Activated CD4-positive, alpha-beta memory T cell treated with anti-CD3 and anti-CD28 coated beads, Interleukin-2, amount 10 ng/mL, durations not matched to agents 7 days and 5 days (primary cell): Measurements from ENCODE around the gene DIRAS1. TPM values are rescaled to one million over a fixed set of nuclear protein-coding genes. Genes with fewer than 3 reads are reported as not detected.

Experiments
- CTCF ChIA-PET: fragments of 350-600 bp; sonication (Branson Sonifier 250); formaldehyde crosslinking; loops from one replicate; lab custom pipeline; 2021; ENCODE audit warnings: antibody characterized with exemption, inconsistent platforms; lab: Charles Lee
- POLR2A ChIA-PET: fragments of 350-600 bp; sonication (Branson Sonifier 250); formaldehyde crosslinking; loops from one replicate; lab custom pipeline; 2021; ENCODE audit warnings: antibody characterized with exemption; lab: Charles Lee
- DNase-seq: peaks from one replicate; pipeline ENCODE4 v3.0.0-alpha.2; 2020
- H3K27ac Mint-ChIP-seq: one replicate; pipeline ENCODE4 v1.8.0; 2021; ENCODE audit warnings: mild to moderate bottlenecking, mixed read lengths
- H3K27me3 Mint-ChIP-seq: one replicate; pipeline ENCODE4 v1.8.0; 2021; ENCODE audit warnings: mixed read lengths
- H3K36me3 Mint-ChIP-seq: one replicate; pipeline ENCODE4 v1.8.0; 2021; ENCODE audit warnings: low read depth, mixed read lengths
- H3K4me1 Mint-ChIP-seq: one replicate; pipeline ENCODE4 v1.8.0; 2021; ENCODE audit warnings: mixed read lengths
- H3K4me3 Mint-ChIP-seq: one replicate; pipeline ENCODE4 v1.8.0; 2021; ENCODE audit warnings: mild to moderate bottlenecking, mixed read lengths
- H3K9me3 Mint-ChIP-seq: one replicate; pipeline ENCODE4 v1.8.0; 2021; ENCODE audit warnings: mixed read lengths
- total RNA-seq, 2 experiments: library from RNA; stranded (reverse); gene quantifications; one replicate each; pipeline ENCODE4 v1.2.3, GENCODE V29; 2021

DIRAS1 gene
- total RNA-seq, 2 experiments from 2014 or later: not detected

DNA sequence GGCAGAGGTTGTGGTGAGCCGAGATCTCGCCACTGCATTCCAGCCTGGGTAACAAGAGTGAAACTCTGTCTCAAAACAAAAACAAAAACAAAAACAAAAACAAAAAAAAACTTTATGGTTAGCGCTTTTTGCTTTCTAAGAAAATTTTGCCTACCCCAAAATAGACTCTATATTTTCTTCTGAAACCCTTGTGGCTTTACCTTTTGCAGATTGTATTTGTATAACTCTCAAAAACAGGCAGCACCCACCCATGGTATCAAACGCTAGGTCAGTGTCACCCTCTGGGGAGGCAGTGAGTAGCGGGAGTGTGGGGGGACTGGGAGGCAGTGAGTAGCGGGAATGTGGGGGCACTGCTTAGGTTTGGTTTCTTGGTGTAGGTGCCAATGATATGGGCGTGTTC lies 26.2 kb upstream of the DIRAS1 start:
- Mint-ChIP-seq H3K4me1 (peaks cover 1% of the 10 kb centered on the region), H3K27me3 (peaks cover 11% of the 10 kb centered on the region), H3K27ac (no peak overlapping the region), H3K4me3 (no peak overlapping the region), H3K9me3 (no peaks in the 10 kb centered on the region), H3K36me3 (no peaks in the 10 kb centered on the region)
- DNase-seq: no peak
- ChIA-PET POLR2A (no interaction called here), CTCF (interaction anchor here (4.1 kb wide), 1 partner anchor 101 kb away, joined by 70 read pairs; no protein-coding TSS in a partner anchor)

DNA sequence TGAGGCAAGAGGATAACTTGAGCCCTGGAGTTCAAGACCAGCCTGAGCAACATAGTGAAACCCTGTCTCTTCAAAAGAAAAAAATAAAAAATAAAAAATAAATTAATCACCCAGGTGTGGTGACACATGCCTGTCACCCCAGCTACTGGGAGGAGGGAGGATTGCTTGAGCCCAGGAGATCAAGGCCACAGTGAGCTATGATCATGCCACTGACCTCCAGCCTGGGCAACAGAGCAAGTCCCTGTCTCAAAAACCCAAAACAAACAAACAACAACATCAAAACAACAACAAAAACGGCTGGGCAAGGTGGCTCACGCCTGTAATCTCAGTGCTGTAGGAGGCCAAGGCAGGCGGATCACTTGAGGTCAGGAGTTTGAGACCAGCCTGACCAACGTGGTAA lies 22.9 kb upstream of the DIRAS1 start:
- POLR2A ChIA-PET: no interaction called here
- Mint-ChIP-seq H3K27me3 (peaks cover 11% of the 10 kb centered on the region), H3K4me3 (no peak overlapping the region), H3K36me3 (no peaks in the 10 kb centered on the region), H3K9me3 (no peaks in the 10 kb centered on the region), H3K27ac (no peak overlapping the region), H3K4me1 (peaks cover 10% of the 10 kb centered on the region)
- DNase-seq: no peak
- CTCF ChIA-PET: no interaction called here

DNA sequence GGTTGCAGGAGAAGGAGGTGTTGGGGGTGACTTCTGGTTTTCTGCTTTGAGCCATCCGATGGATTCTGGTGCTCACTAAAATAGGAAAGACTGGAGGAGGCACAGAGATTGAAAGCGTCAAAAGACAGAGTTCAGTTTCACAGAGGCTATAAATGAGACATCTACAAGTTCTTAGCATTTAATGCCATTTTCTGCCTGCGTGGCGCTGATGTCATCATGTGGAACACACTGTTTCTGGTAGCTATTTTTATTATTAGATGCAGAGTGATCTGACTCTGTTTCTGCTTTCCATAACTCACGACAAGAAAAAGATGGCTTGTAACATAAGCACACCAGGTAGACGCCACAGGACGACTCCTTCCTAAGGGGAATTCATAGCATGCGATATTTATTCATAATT lies 21.9 kb upstream of the DIRAS1 start:
- peaks cover 11% of the 10 kb centered on the region for H3K27me3 Mint-ChIP-seq
- H3K4me3 Mint-ChIP-seq: no peak overlapping the region
- H3K36me3 Mint-ChIP-seq: peaks cover 2% of the 10 kb centered on the region
- no peaks in the 10 kb centered on the region for H3K9me3 Mint-ChIP-seq
- ChIA-PET CTCF (no interaction called here), POLR2A (no interaction called here)
- H3K4me1 Mint-ChIP-seq: peaks cover 16% of the 10 kb centered on the region
- DNase-seq: no peak
- no peak overlapping the region for H3K27ac Mint-ChIP-seq

DNA sequence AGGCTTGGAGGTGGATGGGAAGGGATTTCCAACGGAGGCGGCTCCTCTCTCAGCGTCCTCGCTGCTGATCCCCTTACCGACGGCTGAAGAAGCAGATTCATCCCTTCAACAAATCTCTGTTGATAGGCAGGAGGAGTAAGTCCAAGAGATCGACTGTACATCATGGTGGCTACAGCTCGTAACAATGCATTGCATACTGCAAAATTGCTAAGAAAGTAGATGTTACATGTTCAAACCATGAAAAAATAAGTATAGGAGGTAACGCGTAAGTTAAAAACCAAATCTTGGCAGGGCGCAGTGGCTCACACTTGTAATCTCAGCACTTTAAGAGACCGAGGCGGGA lies 19.1 kb upstream of the DIRAS1 start:
- no peaks in the 10 kb centered on the region for H3K9me3 Mint-ChIP-seq
- ChIA-PET CTCF (no interaction called here), POLR2A (interaction anchor here (0.6 to 1.8 kb wide), 3 partner anchors 13 to 45 kb away, joined by 3 to 4 read pairs (median 3); partner anchors contain the start of genes SGTA and THOP1)
- DNase-seq: no peak
- H3K4me1 Mint-ChIP-seq: peaks cover 15% of the 10 kb centered on the region
- peak overlapping the region; percentile 89 for H3K4me3 Mint-ChIP-seq
- H3K36me3 Mint-ChIP-seq: peaks cover 24% of the 10 kb centered on the region
- H3K27ac Mint-ChIP-seq: no peak overlapping the region
- peaks cover 9% of the 10 kb centered on the region for H3K27me3 Mint-ChIP-seq

DNA sequence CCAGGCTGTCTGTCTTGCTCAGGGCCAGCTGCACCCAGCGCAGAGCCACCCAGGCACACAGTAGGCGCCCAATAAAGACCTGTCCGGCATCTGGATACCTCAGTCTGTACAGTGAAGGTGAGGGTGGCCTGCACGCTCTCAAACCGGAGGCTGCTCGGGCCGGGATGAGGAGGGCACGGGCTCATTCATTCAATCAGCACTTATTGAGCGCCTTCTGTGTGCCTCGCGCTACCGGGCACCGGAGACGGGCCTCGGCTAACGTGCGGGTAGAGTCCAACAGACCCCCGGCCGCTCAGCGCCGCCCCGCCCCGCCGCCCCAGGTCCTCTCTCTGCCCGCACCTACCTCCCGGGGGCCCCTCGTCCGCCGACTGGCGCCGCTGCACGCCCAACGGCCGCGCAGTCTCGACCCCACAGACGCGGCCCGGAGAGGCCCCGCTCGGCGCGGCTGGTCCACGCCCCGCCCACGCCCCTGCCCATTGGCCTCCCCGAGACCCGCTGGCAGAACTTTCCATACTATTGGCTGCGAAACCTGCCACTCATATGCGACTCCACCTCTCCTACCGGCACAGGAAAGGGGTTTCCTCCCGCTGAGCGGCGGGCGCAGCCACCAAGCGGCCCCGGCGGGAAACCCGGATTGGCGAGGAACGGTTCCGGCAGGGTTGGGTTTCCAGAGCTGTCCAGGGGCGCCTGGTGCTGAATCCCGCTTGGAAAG lies 18.6 kb upstream of the DIRAS1 start, which contains the start of gene SLC39A3:
Gene SLC39A3 (minus strand): TSS at position 416 of the 712 bp plus-strand sequence. CDS start 2,760 bp downstream, outside the sequence.
- POLR2A ChIA-PET: interaction anchor here (0.6 to 1.8 kb wide), 7 partner anchors 10 to 283 kb away, joined by 3 to 5 read pairs (median 3); partner anchors contain the start of genes LMNB2, SGTA and THOP1
- CTCF ChIA-PET: interaction anchor here (1.3 to 1.4 kb wide), 2 partner anchors 10 to 91 kb away, joined by 6 read pairs; no protein-coding TSS in a partner anchor
- DNase-seq: peak; percentile 99
- Mint-ChIP-seq H3K4me3 (peak within 1 kb of the TSS; percentile 89), H3K27ac (peak within 1 kb of the TSS; percentile 62), H3K4me1 (peaks cover 15% of the 10 kb centered on the region), H3K27me3 (peaks cover 9% of the 10 kb centered on the region), H3K9me3 (no peaks in the 10 kb centered on the region), H3K36me3 (peaks cover 25% of the 10 kb centered on the region)

DNA sequence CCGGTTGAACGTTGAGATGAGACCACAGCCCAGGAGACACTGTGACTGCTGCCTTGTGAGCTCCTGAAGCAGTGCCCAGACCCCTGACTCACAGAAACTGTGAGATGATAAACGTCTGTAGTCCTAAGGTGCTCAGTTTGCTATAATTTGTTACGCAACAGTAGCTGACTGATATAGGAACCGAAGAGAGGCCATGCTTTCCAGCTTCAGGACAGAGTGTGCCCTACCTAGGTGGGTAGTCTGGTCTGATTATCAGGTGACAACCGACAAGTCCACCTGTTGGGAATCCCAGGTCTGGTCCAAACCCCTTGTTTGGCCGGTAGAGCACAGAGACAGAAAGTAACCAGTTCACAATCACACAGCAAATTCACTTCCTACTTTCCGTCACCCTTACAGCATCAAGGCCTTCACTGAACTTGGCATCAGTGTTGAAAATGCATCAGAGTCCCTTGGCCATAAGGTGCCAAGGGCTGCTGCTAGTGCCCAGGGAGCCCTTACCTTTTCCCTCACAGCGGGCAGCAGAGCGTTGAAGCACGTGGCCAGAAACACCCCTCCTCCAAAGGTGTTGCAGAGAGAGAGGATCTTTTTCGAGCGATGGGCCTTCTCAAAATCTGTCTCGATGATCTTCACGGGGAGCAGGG lies 15.5 kb upstream of the DIRAS1 start:
- Mint-ChIP-seq H3K27ac (no peak overlapping the region), H3K9me3 (no peaks in the 10 kb centered on the region), H3K27me3 (no peaks in the 10 kb centered on the region), H3K4me1 (peaks cover 15% of the 10 kb centered on the region), H3K36me3 (peaks cover 34% of the 10 kb centered on the region), H3K4me3 (no peak overlapping the region)
- no peak for DNase-seq
- ChIA-PET POLR2A (no interaction called here), CTCF (no interaction called here)

DNA sequence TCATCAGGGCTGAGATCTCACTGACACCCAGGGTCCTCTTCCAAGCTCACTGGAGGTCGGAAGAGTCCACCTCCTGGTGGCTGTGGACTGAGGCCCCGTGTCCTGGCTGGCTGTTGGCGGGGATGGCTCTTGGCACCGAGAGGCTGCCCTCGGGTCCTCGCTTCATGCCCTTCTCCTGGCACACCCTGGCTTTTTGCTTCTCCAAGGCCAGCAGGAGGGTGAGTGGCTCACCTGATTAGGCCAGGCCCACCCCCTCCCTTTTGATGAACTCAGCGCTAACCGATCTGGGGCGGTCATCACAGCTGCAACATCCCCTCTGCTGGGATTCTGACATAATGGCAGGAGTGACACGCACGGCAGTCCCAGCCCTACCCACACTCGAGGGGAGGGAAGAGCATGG lies 14.2 kb upstream of the DIRAS1 start:
- H3K27ac Mint-ChIP-seq: no peak overlapping the region
- ChIA-PET POLR2A (no interaction called here), CTCF (no interaction called here)
- DNase-seq: no peak
- H3K36me3 Mint-ChIP-seq: peaks cover 34% of the 10 kb centered on the region
- H3K27me3 Mint-ChIP-seq: no peaks in the 10 kb centered on the region
- no peaks in the 10 kb centered on the region for H3K9me3 Mint-ChIP-seq
- H3K4me3 Mint-ChIP-seq: no peak overlapping the region
- peaks cover 15% of the 10 kb centered on the region for H3K4me1 Mint-ChIP-seq

DNA sequence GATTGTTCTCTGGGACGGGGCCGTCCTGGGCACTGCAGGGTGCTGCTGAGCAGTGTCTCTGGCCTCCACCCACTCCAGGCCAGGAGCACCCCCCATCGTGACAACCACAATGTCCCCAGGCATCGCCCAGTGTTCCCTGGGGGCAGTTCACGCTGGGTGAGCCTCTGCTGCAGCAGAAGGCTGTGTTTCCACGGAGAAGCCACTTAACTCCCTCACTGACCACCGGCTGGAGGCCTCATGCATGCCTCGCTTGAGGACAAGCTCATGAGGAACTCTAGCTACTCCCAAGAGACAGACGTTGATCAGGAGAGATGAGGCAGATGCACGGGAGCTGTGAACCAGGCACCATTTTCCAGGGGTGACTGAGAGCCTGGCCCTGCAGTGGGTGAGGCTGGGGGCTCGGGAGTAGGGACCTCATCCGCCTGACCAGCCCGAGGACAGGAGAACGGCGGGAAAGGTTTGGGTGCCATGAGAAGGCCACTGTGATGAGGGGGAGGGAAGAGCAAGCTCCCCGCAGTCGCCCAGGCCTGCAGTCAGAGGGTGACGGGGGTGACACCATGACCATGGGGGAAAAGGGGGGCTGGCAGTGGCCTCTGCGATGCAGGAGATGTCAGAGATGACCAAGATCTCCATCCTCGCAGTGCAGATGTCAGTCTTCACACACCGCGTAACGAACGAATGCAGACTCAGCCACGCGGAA lies 13.6 kb upstream of the DIRAS1 start:
- Mint-ChIP-seq H3K27ac (no peak overlapping the region), H3K9me3 (no peaks in the 10 kb centered on the region), H3K4me1 (peaks cover 11% of the 10 kb centered on the region), H3K4me3 (no peak overlapping the region), H3K27me3 (no peaks in the 10 kb centered on the region), H3K36me3 (peaks cover 34% of the 10 kb centered on the region)
- ChIA-PET POLR2A (no interaction called here), CTCF (no interaction called here)
- no peak for DNase-seq

DNA sequence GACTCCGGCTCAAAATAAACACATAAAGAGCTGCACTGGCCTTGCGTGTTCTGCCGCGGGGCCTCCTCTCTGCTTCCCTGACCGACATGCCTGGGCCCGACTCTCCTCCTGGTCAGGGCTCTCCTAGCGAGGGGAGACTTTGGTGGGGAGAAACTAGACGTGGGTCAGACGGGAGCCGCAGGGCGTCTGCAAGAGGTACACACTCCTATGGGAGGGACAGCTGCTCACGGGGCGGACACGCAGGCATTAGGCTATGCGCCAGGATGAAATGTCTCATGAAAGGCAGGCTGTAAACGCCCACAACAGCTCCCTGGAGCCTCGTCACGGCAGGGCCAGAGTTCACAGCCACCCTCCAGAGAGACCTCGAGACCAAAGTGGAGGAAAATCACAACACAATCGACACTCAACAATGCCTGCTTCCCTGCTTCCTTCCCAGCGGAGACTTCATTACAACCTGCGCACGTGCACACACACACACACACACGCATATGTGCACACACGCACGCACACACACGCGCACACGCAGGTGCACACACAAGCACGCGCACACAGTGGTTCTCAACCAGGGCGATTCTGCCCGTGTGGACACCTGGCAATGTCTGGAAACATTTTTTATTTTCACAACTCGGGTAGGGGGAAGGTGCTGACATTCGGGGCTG lies 12.9 kb upstream of the DIRAS1 start:
- peaks cover 6% of the 10 kb centered on the region for H3K4me1 Mint-ChIP-seq
- H3K36me3 Mint-ChIP-seq: peaks cover 34% of the 10 kb centered on the region
- H3K27me3 Mint-ChIP-seq: no peaks in the 10 kb centered on the region
- ChIA-PET POLR2A (no interaction called here), CTCF (no interaction called here)
- no peaks in the 10 kb centered on the region for H3K9me3 Mint-ChIP-seq
- H3K4me3 Mint-ChIP-seq: no peak overlapping the region
- no peak overlapping the region for H3K27ac Mint-ChIP-seq
- DNase-seq: no peak

DNA sequence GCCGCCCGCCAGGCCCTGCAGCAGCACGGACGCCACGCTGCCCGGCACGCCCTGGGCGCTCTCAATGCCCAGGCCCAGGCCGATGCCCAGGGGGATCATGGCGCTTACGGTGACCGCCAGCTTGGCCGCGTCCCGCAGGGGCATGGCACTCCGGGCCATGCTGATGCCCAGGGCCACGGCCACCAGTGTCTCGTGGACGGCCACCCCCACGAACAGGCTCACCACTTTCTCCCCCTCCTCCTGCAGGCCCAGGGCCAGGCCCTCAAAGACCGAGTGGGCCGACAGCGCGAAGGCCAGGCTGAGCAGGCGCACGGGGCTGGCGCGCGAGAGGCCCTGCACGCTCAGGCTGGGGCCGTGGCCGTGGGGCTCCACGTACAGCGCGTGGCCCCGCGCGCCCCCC lies 11.7 kb upstream of the DIRAS1 start:
- H3K27me3 Mint-ChIP-seq: no peaks in the 10 kb centered on the region
- H3K27ac Mint-ChIP-seq: no peak overlapping the region
- H3K36me3 Mint-ChIP-seq: peaks cover 31% of the 10 kb centered on the region
- POLR2A ChIA-PET: no interaction called here
- H3K9me3 Mint-ChIP-seq: no peaks in the 10 kb centered on the region
- DNase-seq: no peak
- no peak overlapping the region for H3K4me3 Mint-ChIP-seq
- no peaks in the 10 kb centered on the region for H3K4me1 Mint-ChIP-seq
- CTCF ChIA-PET: no interaction called here

DNA sequence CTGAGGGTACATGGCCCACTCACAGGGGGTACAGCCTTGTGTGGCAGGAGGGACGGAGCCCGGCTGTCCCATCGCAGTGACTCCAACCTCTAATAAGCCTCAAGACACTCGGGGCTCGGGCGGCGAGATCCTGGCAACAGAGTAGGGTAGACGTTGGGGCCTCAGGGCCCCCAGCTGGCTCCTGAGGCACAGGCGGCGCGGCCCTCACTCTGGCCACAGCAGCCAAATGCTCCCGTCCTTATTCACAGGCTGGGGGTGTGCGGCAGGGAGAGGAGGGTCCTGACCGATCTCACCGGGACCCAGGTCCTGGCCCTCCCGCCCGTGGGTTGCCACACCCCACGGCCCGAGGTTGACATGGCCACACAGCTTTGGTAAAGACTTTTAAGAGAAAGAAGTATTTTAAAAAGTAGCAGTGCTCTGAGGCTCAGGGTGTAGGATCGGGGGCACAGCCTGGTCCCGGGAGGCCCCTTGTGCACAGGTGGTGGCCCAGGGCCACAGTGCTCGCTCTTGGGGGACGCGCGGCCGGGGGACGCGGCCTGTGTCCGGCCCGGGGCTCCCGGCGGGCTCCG lies 11.1 kb upstream of the DIRAS1 start:
- Mint-ChIP-seq H3K27ac (no peak overlapping the region), H3K27me3 (no peaks in the 10 kb centered on the region), H3K36me3 (peaks cover 28% of the 10 kb centered on the region), H3K4me3 (no peak overlapping the region), H3K4me1 (no peaks in the 10 kb centered on the region), H3K9me3 (no peaks in the 10 kb centered on the region)
- ChIA-PET POLR2A (no interaction called here), CTCF (no interaction called here)
- DNase-seq: no peak

DNA sequence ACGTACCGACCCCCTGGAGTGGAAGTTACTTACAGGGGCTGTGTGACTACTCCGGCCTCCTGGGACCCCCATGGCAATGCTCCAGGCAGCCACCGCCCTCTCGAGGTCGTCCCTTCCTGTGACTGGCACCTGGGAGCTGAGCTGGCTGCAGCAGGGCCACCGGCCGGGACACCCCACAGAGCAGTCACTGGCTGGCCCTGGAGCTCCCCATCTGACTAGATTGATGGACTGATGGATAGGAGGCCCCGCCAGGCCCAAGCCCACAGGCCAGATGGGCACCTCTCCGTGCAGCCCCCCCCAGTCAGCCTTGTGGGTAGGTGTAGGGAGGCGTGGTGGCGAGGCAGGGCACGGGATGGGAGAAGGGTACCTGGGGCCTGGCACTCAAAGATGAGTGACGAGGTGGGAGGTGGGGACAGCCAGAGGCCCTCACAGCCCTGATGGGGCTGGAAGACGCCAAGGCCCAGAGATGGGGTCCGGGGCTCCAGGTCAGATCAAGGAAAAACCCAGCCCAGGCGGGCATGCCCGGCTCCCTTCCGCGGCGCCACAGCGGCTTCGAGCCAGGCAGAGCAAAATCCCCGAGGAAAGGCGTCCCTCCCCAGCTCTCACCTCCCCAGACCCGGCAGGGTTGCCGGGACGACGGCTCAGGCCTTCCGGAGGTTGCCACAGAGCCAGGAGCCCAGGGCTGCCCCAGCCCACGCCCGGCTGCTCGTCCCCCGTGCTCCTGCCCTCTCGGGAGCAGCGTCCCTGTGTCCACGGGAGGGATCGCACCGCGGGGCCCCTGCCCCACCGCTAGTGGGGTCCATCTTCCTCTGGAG lies 10.2 kb upstream of the DIRAS1 start:
- Mint-ChIP-seq H3K4me1 (no peaks in the 10 kb centered on the region), H3K36me3 (peaks cover 19% of the 10 kb centered on the region), H3K27me3 (no peaks in the 10 kb centered on the region), H3K9me3 (no peaks in the 10 kb centered on the region), H3K4me3 (no peak overlapping the region), H3K27ac (no peak overlapping the region)
- POLR2A ChIA-PET: no interaction called here
- DNase-seq: no peak
- CTCF ChIA-PET: no interaction called here
